GM21723 (cell line): ENCODE data around the gene SCAF11.

Experiments used
- ATAC-seq: cut with Tn5 transposase; IDR thresholded peaks from one replicate; pipeline ENCODE4 v1.9.1; 2021; ENCODE audit warnings: mild to moderate bottlenecking, moderate library complexity; ENCODE audit not compliant: unreplicated experiment

SCAF11 gene

DNA sequence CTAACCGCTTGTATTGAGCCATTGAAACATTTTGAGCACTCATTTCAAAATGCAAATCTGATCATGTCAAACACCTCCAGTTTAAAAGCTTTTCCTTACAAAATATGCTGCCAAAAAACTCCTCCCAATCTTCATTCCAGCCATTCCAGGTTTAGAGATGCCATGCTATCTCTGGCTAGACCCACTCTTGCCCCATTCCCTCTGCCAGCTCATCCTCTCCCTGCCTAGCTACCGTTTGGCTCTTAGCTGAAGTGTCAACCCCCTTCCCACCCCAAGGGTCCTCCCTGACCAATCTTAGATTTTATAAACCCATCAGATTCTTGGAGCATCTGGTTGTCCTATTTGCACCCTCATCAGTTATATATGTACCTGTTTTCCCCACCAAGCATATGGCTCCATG, 75.0 kb downstream of the SCAF11 start:
- no peak for ATAC-seq

DNA sequence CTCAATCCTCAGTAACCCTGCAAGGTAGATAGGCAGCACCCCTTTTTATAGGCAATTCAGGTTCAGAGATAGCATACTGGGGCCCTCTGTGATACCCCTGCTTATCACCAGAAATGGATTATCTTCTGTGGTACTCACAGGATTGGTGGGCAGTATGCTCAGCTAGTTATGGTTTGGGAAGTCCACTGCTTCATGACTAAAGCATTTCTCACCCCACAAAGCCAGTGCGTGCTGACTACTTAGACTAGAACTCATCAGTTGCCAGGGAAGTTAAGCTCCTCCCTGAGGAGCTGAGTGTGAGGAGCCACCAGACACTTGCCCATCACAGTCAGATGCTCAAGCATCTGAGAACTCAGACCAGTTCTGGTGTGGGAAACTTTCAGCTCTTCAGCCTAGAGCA, 76.3 kb downstream of the SCAF11 start:
- no peak for ATAC-seq

GRCh38 chr12:45913631-45914030, 76.7 kb downstream of the SCAF11 start:
- no peak for ATAC-seq

GRCh38 chr12:45912774-45913173, 77.6 kb downstream of the SCAF11 start:
- ATAC-seq: no peak

DNA sequence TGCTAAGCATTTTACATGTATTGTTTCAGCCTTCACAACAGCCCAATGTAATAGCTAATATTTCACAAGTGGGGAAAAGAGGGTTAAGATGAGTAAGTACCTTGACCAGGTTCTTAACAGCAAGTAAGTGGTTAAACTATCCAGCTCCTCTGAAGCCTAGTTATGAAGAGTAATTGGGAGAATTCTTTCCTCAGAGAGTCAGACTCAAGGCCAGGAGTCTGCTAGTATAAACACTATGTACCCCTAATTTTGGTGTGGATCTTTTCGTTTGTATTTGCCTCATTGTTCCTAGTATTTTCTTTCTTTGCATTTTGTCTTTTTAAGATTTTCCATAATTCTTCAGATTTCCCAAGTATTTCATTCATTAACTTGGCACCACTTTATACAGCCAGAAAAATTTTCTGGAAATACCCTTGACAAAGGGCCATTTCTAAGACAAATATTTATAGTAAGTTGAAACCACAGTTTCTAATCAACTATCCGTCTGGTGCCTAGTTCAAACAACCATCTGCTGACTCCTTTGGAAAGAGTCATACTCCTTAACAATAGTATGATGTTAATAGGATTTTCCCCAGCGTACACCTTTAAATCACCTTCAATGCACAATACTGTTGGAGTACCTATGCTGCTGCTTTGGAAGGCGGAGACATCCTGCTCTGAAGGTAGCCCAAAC, 81.2 kb downstream of the SCAF11 start:
- no peak for ATAC-seq

DNA sequence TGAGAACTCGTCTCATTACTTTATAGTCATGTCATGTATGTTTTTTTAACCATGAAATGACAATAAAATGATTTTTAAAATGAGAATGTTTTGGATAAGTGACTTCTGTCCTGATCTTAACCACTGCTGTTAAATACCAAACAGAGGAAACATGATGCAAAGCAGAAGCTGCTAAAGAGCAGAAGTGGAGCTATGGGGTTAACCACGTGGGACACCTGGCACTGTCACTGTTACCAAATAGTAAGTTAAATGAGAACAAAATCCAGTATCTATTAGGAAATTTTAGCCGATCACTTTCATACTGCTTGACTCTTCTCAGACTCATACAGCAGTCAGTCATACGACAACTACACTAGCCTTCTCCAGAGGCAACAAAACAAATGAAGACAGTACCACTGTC, 82.4 kb downstream of the SCAF11 start:
- peak; percentile 77 for ATAC-seq

- no peak for ATAC-seq
Measured at GRCh38 chr12:45898094-45898493, 92.3 kb downstream of the SCAF11 start.

DNA sequence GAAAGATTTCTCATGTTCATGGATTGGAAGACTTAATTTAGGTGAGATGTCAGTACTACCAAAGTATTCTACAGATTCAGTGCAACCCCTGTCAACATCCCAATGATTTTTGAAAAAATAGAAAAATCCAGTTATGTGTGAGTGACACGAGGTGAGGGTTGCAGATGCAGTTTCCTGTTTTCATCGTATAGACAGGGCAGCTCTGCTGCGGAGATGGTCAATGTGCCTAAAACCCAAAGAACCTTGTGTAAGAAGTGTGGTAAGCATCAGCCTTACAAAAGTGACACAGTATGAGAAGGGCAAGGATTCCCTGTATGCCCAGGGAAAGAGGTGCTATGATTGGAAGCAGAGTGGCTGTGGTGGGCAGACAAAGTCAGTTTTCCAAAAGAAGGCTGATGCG, 94.4 kb downstream of the SCAF11 start:
- ATAC-seq: no peak

- ATAC-seq: no peak
Measured at GRCh38 chr12:45893240-45893639, 97.1 kb downstream of the SCAF11 start.

DNA sequence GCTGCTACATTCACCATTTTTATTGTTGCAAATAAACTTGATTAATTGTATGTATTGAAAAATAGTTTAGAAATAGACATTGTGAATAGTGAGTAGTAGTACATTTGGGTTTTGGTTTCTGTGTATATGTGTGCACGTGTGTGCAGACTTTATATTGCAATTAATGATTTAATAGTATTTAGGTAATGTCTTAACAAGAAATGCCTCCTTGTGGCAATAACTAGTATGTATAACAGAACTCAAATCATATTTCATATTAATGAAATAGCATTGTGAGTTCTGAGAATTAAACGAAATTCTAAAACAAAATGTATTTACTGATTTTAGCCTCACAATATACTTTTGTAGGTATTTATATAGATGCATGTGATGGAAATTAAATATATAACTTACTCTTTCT, 100.1 kb downstream of the SCAF11 start:
- ATAC-seq: no peak

DNA sequence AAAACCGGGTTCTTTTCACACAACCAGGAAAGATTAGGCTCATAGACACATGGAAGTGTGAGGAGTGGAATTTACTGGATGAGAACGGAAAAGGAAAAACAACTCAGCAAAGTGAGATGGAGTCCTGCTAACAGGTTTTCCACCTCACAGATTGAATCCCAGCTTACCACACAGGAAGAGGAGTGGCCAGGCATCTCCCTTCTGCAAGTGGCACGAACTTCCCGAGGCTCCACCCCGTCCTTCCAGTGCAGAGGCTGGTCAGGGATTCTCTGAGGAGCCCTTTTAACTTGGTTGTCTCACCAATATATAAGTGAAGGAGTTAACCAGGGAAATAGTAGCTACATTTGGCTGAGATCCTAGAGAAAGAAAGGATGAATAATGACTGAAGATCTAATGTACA, 102.8 kb downstream of the SCAF11 start:
- no peak for ATAC-seq

DNA sequence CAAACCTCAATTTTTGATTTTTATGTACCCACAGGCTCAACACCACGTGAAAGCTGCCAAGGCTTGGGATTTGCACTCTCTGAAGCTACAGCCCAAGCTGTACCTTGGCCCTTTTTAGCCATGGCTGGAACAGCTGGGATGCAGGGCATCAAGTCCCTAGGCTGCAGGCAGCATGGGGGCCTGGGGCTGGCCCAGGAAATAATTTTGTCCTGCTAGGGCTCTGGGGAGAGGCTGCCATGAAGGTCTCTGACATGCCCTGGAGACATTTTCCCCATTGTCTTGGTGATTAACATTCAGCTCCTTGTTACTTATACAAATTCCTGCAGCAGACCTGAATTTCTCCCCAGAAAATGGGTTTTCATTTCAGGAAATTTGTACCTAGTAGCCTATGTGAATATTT, 103.7 kb downstream of the SCAF11 start:
- ATAC-seq: no peak

GRCh38 chr12:45883187-45883586, 107.2 kb downstream of the SCAF11 start:
- no peak for ATAC-seq

DNA sequence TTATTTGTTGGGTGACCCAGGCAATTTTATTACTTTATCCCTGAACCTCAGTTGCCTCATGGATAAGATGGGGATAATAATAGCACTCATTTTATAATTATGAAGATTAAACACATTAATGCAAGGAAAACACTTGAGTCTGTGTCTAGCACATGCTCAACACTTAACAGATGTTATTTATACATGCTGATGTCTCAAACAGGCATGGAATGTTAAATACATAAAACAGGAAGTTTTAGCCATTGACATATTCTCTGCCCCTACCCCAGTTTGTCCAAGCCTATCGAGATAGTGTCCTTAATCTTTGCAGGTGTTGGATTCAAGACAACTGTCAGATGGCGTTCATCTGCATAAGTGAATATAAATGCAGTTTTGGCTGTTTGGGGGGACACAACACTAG, 109.8 kb downstream of the SCAF11 start:
- ATAC-seq: no peak

DNA sequence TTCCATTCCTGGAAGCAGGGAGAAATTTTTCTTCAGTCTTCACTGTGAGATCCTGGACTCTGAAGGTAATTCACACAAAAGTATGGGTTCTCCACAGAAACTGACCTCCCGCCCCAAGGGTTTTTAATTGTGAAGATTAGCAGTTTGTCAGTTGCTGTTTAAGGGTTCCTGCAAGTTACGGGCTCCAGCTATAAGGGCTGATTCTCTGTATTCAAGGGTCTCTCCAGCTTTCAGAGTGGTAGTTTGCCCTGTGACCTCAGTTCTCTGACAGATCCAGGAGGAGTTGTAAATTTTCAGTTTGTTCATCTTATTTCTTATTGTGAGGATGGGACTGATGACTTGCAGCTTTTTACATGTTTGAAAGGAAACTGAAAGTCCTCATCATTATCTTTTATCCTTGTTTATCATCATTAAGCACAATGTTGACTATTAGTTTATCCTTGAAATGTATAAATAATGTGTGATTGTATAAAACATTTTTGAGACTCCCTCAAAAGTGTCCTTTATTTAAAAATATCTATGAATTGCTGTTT, 110.9 kb downstream of the SCAF11 start:
- ATAC-seq: no peak

GRCh38 chr12:45878630-45879255, 111.6 kb downstream of the SCAF11 start:
- no peak for ATAC-seq

GRCh38 chr12:45877069-45877468, 113.3 kb downstream of the SCAF11 start:
- ATAC-seq: no peak

GRCh38 chr12:45872446-45872845, 117.9 kb downstream of the SCAF11 start:
- ATAC-seq: no peak
